Measurements from ENCODE around the gene SAMD4A.

The SAMD4A gene

GRCh38 chr14:54567224-54567638, 303 bp downstream of the SAMD4A start:
- DNase-seq, result no peak

- DNase-seq, result no peak
Observed at GRCh38 chr14:54567639-54568561, 972 bp downstream of the SAMD4A start.

- no peak for DNase-seq
Observed at GRCh38 chr14:54568821-54569595, 2.1 kb downstream of the SAMD4A start.

GRCh38 chr14:54570047-54570446, 3.1 kb downstream of the SAMD4A start:
- DNase-seq, result no peak

- no peak for DNase-seq
Observed at GRCh38 chr14:54570631-54571415, 3.9 kb downstream of the SAMD4A start.

GRCh38 chr14:54572316-54572715, 5.4 kb downstream of the SAMD4A start:
- no peak for DNase-seq

- DNase-seq, result no peak
Observed at GRCh38 chr14:54574528-54574927, 7.6 kb downstream of the SAMD4A start.

GRCh38 chr14:54577494-54577893, 10.6 kb downstream of the SAMD4A start:
- DNase-seq, result no peak

- DNase-seq, result no peak
Observed at GRCh38 chr14:54577977-54578376, 11.0 kb downstream of the SAMD4A start.

- DNase-seq, result no peak
Observed at GRCh38 chr14:54579621-54580020, 12.7 kb downstream of the SAMD4A start.

GRCh38 chr14:54580933-54581332, 14.0 kb downstream of the SAMD4A start:
- no peak for DNase-seq

GRCh38 chr14:54582334-54582733, 15.4 kb downstream of the SAMD4A start:
- no peak for DNase-seq

- DNase-seq, result no peak
Observed at GRCh38 chr14:54584097-54584496, 17.2 kb downstream of the SAMD4A start.

- no peak for DNase-seq
Observed at GRCh38 chr14:54585214-54585613, 18.3 kb downstream of the SAMD4A start.

GRCh38 chr14:54589076-54589475, 22.1 kb downstream of the SAMD4A start:
- no peak for DNase-seq

GRCh38 chr14:54589843-54590242, 22.9 kb downstream of the SAMD4A start:
- no peak for DNase-seq

GRCh38 chr14:54590481-54590880, 23.6 kb downstream of the SAMD4A start:
- DNase-seq, result no peak

GRCh38 chr14:54591461-54591860, 24.5 kb downstream of the SAMD4A start:
- DNase-seq, result no peak

- no peak for DNase-seq
Observed at GRCh38 chr14:54591866-54592265, 24.9 kb downstream of the SAMD4A start.

- no peak for DNase-seq
Observed at GRCh38 chr14:54593860-54594259, 26.9 kb downstream of the SAMD4A start.

- DNase-seq, result no peak
Observed at GRCh38 chr14:54594537-54594936, 27.6 kb downstream of the SAMD4A start.

- no peak for DNase-seq
Observed at GRCh38 chr14:54597795-54598443, 31.0 kb downstream of the SAMD4A start.
